Neural progenitor cell (in vitro differentiated cells): Measurements from ENCODE around the gene MAGI3.

Experiments used
- CTCF ChIP-seq: fragments of 200-600 bp; sonication (generic); IDR thresholded peaks from 2 replicates; pipeline ENCODE4 v1.5.1; 2017; ENCODE audit warnings: antibody characterized with exemption, mild to moderate bottlenecking
- EZH2 ChIP-seq: fragments of 200-600 bp; sonication (generic); IDR thresholded peaks from 2 replicates; pipeline ENCODE4 v1.6.1; 2017; ENCODE audit warnings: antibody characterized with exemption, mild to moderate bottlenecking, moderate library complexity
- EZH2phosphoT487 ChIP-seq: fragments of 200-600 bp; sonication (generic); IDR thresholded peaks from 2 replicates; pipeline ENCODE4 v1.6.1; 2017; ENCODE audit warnings: antibody characterized with exemption

GRCh38 chr1:113684153-113684541 lies 293.8 kb downstream of the MAGI3 start:
- TF ChIP-seq EZH2phosphoT487 (no peak), EZH2 (no peak), CTCF (no peak)
